Measurements from ENCODE around the gene NADK2.

NADK2 gene

DNA sequence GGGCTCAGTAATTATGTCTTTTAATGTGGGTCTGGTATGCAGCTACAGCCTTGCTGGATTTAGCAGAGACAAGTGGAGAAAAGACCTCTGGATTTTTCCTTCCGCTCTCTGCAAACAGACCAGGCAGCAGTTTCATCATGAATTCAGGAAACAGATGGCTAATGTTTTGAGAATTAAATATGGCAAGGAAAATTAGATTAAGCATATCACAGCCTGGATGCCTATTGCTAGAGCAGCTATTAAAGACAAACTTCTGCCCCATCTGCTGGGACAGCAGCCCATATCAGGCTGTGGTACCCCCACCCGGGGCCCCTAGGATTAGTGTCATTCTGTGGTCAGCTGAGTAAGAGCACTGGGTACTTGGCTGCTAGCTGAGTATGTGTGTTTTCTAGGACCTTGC is 83.6 kb downstream of the NADK2 start:
- no peak for DNase-seq

DNA sequence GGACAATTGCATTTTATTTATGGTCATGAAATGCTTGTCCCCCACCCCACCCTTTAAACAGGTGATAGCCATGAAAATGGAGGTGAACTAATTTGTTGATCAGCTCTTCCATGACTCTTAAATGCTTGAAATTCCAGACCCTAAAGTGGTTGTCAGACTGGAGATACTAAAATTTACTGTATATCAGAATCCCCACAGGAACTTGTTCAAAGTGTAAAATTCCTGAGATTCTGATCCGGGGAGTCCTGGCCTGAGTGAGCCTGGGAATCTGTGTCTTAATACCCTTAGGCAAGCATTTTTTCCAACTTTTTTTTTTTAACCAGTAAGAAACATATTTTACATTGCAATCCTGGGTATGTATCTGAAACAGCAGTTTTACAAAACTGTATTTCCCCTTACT is 85.1 kb downstream of the NADK2 start:
- no peak for DNase-seq

DNA sequence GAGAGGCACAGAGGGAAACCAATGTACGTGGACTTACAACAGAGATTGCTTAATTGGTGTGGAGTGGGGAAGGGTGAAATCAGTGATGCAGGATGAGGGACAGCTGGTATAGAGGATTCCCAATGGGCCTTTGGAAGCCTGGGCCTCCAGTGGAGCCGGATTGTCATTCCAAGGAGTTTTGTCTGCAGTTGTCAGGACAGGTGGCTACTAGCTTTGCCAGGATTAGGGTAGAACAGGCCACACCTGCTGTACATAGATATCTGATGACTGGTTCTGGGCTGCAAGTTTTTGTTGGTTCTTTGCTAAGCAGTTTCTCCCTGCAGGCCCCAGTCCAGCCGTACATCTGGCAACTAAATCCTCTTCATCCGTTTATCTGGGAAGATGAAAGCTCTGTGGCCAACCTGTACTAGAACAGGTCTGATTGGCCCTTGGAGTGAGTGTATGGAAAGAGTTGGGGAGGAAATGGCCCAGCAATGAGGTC is 85.6 kb downstream of the NADK2 start:
- no peak for DNase-seq

DNA sequence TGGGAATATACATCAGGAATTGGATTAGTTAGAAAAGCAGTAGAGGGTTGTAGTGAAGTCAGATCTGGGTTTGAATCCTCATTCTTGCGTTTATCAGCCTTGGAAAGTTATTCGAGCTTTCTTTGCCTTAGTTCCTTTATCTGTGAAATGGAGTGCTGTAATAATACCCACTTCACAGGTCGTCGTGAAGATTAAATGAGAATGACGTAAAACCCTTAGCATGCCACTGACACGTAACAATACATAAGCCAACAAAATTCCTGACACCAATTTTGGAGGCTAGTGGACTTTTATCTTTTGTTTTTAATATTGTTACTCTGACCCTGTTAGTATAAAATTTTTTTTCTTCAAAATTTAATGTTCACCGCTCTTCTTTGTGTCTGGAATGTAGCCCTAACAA is 86.4 kb downstream of the NADK2 start:
- no peak for DNase-seq

DNA sequence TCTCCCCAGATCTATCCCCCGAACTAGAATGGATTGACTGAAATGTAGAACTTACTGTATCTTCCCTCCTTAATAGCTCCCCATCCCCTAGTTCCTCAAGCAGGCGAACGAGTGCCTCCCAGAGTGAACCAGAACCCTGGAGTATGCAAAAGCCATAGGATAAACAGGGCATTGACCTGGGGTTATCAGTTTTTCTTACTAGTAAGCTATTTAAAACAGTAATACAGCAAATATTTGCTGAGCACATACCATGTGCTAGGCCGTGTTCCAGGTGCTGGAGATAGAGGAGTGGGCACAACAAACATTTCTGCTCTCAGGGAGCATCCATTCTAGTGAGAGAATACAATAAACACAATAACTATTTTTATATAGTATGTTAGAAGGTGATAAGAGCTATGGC is 88.0 kb downstream of the NADK2 start:
- DNase-seq, result no peak

DNA sequence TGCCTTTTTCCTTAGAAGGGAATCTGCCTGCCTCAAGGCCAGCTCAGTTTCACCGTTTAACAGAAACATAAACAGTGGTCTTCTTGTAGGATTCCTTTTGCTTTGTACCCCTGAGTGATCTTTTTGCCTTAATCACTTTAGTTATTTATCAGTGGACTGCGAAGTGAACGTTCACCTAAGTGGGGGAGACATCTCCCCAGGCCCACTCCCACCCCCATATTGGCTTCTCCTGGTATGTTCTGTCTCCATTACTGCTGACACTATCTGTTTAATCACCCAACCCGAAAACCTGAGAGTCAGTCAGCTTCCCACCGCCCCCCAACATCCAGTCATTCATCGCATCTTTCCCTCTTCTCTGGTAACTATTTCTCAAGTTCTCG is 88.4 kb downstream of the NADK2 start:
- no peak for DNase-seq

DNA sequence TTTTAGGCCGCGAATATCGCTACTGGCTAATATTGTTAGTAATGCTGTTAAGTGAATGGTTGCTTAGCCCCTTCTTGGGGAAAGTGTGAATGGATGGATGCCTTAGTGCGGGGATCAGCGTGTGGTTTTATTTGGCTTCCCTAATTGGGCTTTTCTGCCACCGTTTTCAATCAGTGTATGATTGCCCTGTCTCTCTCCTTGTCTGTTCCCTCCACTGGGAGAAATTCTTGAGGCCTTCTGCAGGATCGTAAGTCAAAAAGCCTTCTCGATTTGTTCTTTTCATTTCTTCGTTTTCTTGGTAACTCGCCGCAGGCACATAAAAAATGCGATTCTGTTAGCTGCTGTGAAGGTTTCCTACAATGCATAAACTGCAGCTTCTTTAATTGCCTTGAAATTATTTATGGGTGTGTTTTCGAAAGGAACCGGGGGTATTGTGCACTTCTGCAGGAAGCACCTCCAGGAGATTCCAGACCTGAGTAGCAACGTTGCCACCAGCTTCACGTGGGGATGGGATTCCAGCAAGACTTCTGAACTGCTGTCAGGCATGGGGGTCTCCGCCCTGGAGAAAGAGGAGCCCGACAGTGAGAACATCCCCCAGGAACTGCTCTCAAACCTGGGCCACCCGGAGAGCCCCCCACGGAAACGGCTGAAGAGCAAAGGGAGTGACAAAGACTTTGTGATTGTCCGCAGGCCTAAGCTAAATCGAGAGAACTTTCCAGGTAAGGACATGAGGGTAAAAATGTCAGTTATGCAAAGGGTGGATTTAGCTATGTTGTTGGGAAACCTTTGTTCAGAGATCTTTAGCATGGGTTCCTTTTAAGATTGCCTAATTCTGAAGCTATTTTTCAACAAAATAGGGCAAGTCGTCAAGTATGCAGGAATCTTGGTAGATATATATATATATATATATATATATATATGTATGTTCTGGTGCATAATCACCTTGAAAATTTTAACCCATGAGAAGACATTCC is 89.1 kb downstream of the NADK2 start:
- no peak for DNase-seq

DNA sequence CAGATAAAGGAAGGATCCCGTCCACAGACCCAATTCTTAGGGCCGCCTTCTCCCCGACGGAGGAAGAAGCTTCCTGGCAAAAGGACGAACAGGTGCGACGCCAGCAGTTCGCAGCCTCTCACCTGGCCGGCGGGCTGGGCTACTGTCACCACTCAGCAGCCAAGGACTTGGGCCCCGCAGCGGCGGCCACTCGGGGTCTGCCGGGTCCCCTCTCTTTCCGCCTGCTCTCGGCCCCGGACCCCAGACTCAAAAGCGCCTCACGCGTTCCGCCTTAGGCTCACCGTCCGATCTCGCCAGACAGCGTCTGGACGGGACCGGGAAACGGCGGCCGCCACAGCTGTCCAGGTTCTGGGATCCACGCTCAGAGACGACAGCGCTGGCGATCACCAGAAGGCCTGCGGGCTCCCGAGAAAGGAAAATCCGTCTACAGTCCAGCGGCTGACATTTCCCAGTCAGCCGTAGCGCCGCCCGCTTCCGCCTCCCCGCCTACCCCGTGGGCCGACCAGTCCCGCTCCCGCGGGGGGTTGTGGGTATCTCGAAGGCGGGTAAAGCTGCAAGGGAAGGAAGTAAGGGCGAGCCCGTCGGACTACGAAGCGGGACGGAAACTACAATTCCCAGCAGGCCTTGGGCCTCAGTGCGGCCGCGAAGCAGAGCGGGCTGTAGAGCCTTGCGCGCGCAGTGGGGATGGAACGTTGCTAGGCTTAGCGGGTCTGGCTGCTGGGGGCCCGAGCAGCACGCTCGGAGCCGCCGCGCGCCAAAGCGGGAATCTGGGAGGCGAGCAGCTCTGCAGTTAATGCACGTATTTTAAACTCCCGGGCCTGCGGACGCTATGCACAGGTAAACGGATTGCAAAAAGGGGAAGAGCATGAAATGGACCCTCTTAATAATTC is 90.0 kb downstream of the NADK2 start, which contains the start of the genes LMBRD2 and SKP2:
TSS of gene LMBRD2 (minus strand) at position 454 of the 890 bp plus-strand sequence. CDS start 8,538 bp downstream, outside the sequence.
TSS of gene SKP2 (plus strand) at position 678 of the 890 bp plus-strand sequence. CDS start at position 830, 152 bp downstream.
- peak; percentile 96 to 97 for DNase-seq

DNA sequence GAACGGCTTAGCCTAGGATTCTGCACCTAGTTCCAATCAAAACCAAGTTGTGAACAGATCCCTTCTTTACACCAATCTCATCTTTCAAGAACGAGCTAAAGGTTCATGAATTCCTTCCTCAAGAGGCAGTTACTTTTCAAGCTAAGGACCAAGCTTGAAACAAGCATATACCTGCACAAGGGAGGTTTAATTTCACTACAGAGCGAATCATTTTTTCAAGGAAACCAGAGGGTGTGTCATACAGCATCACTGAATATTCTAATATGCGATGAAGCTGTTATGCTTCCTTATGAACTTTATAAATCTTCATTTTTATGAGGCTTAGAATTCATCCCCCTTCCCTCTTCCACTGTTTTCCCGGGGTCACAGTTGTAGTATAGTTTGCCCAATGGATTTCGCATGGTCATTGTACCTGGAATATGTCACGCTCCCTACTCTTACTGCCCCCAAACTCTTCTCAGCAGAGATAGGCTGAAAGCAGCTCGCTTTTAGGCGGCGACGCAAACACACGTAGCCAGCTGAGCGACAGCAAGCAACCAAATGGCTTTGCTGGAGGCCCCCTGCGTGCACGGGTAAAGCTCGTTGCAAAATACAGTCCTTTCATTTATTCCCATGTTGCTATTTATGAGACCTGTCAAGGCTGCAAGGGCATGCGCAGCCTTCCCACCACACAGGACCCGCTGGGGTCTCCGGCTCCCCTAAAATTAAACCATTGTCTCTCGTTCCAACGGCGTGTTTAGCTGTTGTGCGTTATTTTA is 90.9 kb downstream of the NADK2 start:
- DNase-seq, result peak; percentile 19 to 36

DNA sequence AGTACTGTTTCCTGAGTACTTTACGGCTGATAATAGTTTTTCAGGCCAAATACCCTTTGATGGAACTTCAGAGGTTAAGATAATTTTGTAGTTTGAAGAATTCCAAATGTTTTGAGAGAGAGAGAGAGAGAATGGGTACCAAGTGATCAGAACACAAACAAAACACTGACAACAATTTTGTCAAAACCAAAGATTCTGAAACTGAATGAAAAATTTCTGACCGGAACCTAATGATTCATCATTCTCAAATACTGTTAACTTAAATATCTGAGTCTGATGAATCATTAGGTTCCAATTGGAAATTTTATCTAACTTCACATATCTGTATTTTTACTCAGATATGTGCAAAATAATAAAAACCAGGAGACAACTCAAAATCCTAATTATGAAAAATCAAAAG is 94.0 kb downstream of the NADK2 start:
- no peak for DNase-seq

DNA sequence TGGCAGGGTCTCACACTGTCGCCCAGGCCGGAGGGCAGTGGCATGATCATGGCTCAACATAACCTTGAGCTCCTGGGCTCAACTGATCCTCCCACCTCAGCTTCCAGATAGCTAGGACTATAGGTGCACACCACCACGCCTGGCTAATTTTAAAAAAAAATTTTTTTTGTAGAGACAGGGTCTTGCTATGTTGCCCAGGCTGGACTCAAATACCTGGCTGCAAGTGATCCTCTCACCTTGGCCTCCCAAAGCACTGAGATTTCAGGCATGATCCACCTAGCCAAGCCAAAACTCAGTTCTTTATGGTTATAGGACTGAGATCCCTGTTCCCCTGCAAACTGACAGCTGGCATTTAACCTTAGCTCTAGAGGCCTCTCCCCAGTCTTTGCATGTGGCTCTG is 95.3 kb downstream of the NADK2 start:
- no peak for DNase-seq

DNA sequence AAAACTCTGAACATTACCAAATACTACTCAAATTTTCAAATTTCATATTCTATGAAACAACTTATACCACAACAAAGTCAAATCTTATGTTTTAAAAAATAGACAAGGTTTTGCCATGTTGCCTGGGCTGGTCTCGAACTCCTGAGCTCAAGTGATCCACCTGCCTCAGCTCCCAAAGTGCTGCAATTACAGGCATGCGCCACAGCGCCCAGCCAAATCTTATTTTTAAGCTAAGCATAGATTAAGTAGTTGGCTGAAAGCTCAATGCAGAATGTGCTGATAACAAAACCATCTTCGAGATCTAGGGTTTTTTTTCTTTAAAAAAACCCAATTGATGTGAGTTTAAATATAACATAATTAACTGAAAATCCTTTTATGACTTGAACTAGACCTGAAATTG is 96.4 kb downstream of the NADK2 start:
- DNase-seq, result no peak
